ENCODE measurements around the gene CELF2. TPM values are rescaled to one million over a fixed set of nuclear protein-coding genes. Genes with fewer than 3 reads are reported as not detected.

The CELF2 gene
- total RNA-seq, 3 donors from 2014 or later (not counting 1 experiment from before 2014, with no cell fraction given): 282 to 298 (median 295) TPM

- H3K27me3 ChIP-seq (ENCODE audit: control insufficient read depth, insufficient read depth, low read length): peaks cover 2% of the 10 kb centered on the region
- H3K27ac ChIP-seq (ENCODE audit: low read length): no peak overlapping the region
- Mint-ChIP-seq H3K9me3 (no peaks in the 10 kb centered on the region), H3K36me3 (no peaks in the 10 kb centered on the region), H3K27ac (no peak overlapping the region), H3K4me1 (no peaks in the 10 kb centered on the region), H3K4me3 (no peak overlapping the region), H3K27me3 (ENCODE audit: low read depth in 2 of 2) (peaks cover 39 to 47% of the 10 kb centered on the region in 2 donors)
- intact Hi-C loops (cut with micrococcal nuclease): no loop called here
- 92% methylated on average over 10 of the region's 15 CpGs for WGBS (ENCODE audit: insufficient coverage)
- no peaks in the 10 kb centered on the region for H3K36me3 ChIP-seq (ENCODE audit: control insufficient read depth, insufficient read depth, low read length)
- ATAC-seq (no peak), DNase-seq (no peak)
- H3K4me3 ChIP-seq (ENCODE audit: low read length): no peak overlapping the region
- no peak for TF ChIP-seq CTCF (IDR thresholded peaks at IDR 0.05)
- no peaks in the 10 kb centered on the region for H3K4me1 ChIP-seq (ENCODE audit: control insufficient read depth, insufficient read depth, low read length)
- no peaks in the 10 kb centered on the region for H3K9me3 ChIP-seq (ENCODE audit: control insufficient read depth, insufficient read depth, low read length)
These were observed 13.3 kb upstream of the CELF2 start for GRCh38 chr10:11004144-11005077.

GRCh38 chr10:11005725-11006427 is 11.8 kb upstream of the CELF2 start:
- no peak overlapping the region for H3K27ac Mint-ChIP-seq
- Histone ChIP-seq H3K9me3 (ENCODE audit: control insufficient read depth, insufficient read depth, low read length) (no peaks in the 10 kb centered on the region), H3K4me1 (ENCODE audit: control insufficient read depth, insufficient read depth, low read length) (no peaks in the 10 kb centered on the region), H3K27ac (ENCODE audit: low read length) (no peak overlapping the region), H3K36me3 (ENCODE audit: control insufficient read depth, insufficient read depth, low read length) (no peaks in the 10 kb centered on the region), H3K27me3 (ENCODE audit: control insufficient read depth, insufficient read depth, low read length) (peaks cover 2% of the 10 kb centered on the region), H3K4me3 (ENCODE audit: low read length) (no peak overlapping the region)
- no peaks in the 10 kb centered on the region for H3K4me1 Mint-ChIP-seq
- no peak overlapping the region for H3K4me3 Mint-ChIP-seq
- no peak for DNase-seq
- no peaks in the 10 kb centered on the region for H3K9me3 Mint-ChIP-seq
- no peak for TF ChIP-seq CTCF (IDR thresholded peaks at IDR 0.05)
- 84% methylated on average over 7 of the region's 9 CpGs for WGBS (ENCODE audit: insufficient coverage)
- H3K27me3 Mint-ChIP-seq (ENCODE audit: low read depth in 2 of 2): peaks cover 45 to 55% of the 10 kb centered on the region in 2 donors
- intact Hi-C loops (cut with micrococcal nuclease): no loop called here
- no peak for ATAC-seq
- no peaks in the 10 kb centered on the region for H3K36me3 Mint-ChIP-seq

- H3K27me3 Mint-ChIP-seq (ENCODE audit: low read depth in 2 of 2): peaks cover 48 to 61% of the 10 kb centered on the region in 2 donors
These were observed 11.2 kb upstream of the CELF2 start for GRCh38 chr10:11006428-11006825.

More at GRCh38 chr10:11006428-11006825, 11.2 kb upstream of the CELF2 start:
- Histone ChIP-seq H3K27ac (ENCODE audit: low read length) (no peak overlapping the region), H3K36me3 (ENCODE audit: control insufficient read depth, insufficient read depth, low read length) (no peaks in the 10 kb centered on the region), H3K4me3 (ENCODE audit: low read length) (no peak overlapping the region), H3K27me3 (ENCODE audit: control insufficient read depth, insufficient read depth, low read length) (peaks cover 2% of the 10 kb centered on the region), H3K9me3 (ENCODE audit: control insufficient read depth, insufficient read depth, low read length) (no peaks in the 10 kb centered on the region), H3K4me1 (ENCODE audit: control insufficient read depth, insufficient read depth, low read length) (no peaks in the 10 kb centered on the region)
- Mint-ChIP-seq H3K36me3 (no peaks in the 10 kb centered on the region), H3K4me3 (no peak overlapping the region), H3K9me3 (no peaks in the 10 kb centered on the region), H3K27ac (no peak overlapping the region), H3K4me1 (no peaks in the 10 kb centered on the region)
- 100% methylated on average over 1 of the region's 3 CpGs for WGBS (ENCODE audit: insufficient coverage)
- no peak for ATAC-seq
- no peak for DNase-seq
- no peak for TF ChIP-seq CTCF (IDR thresholded peaks at IDR 0.05)
- intact Hi-C loops (cut with micrococcal nuclease): no loop called here
